ENCODE measurements around the gene ADGRE2.
"Not testable (repeated sequence)": the region's sequence is repeated elsewhere in the genome, so short reads cannot be mapped to it uniquely, and the experiment has no call there.

ADGRE2 gene

GRCh38 chr19:14773722-14774121 is 4.6 kb downstream of the ADGRE2 start:
- not testable (repeated sequence) for H2BK120ac ChIP-seq (ENCODE audit: low read depth, low read length); H2BK12ac ChIP-seq (ENCODE audit: low read length in 2 of 2); H2BK5ac ChIP-seq (ENCODE audit: low read depth, low read length, poor library complexity, severe bottlenecking); H3K36me3 ChIP-seq (ENCODE audit: control insufficient read depth in 1 of 2, insufficient read depth in 2 of 2, low read depth in 1 of 2, low read length in 2 of 2); H3K4me3 ChIP-seq (ENCODE audit: insufficient read depth in 1 of 2, low read depth in 1 of 2, low read length in 2 of 2); H2BK15ac ChIP-seq (ENCODE audit: low read depth, poor library complexity, severe bottlenecking); H3K27me3 ChIP-seq (ENCODE audit: control insufficient read depth in 1 of 2, insufficient read depth in 1 of 2, low read length in 2 of 2); H3K9ac ChIP-seq (ENCODE audit: low read length); H3K18ac ChIP-seq (ENCODE audit: low read depth in 1 of 2, low read length in 2 of 2); H3K9me3 ChIP-seq (ENCODE audit: control insufficient read depth, low read length); H3K4me2 ChIP-seq (ENCODE audit: low read length, poor library complexity, severe bottlenecking); H4K8ac ChIP-seq (ENCODE audit: low read length); H2AFZ ChIP-seq (ENCODE audit: low read depth, low read length); H4K91ac ChIP-seq (ENCODE audit: low read length); H3K4me1 ChIP-seq (ENCODE audit: control insufficient read depth, insufficient read depth, low read depth, low read length); H3K4ac ChIP-seq (ENCODE audit: low read depth in 1 of 2, low read length in 2 of 2); H2AK5ac ChIP-seq (ENCODE audit: low read length, severe bottlenecking); H3K23ac ChIP-seq (ENCODE audit: low read length in 2 of 2); H3K14ac ChIP-seq (ENCODE audit: low read length in 2 of 2); H3K79me1 ChIP-seq (replicated peaks; ENCODE audit: low read length, poor library complexity, severe bottlenecking); H3K27ac ChIP-seq (ENCODE audit: low read length, poor library complexity, severe bottlenecking); DNase-seq
- WGBS, result 96% methylated on average over 6 of the region's 9 CpGs

DNA sequence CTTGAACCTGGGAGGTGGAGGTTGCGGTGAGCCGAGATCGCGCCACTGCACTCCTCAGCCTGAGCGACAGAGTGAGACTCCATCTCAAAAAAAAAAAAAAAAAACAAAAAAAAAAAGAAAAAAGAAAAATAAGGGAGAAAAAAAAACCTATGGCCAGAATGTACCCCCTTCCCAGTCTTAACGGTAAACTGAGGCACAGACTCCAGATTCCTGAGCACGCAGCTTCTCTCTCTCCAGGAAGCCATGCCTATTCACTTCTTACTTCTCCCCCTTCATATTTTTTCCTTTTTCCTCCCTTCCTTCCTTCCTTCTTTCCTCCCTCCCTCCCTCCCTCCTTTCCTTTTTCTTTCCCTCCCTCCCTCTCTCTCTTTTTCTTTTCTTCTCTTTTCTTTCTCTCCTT is 5.4 kb downstream of the ADGRE2 start:
- no peak overlapping the region for H3K23ac ChIP-seq (ENCODE audit: low read length in 2 of 2)
- no peak overlapping the region for H3K4ac ChIP-seq (ENCODE audit: low read depth in 1 of 2, low read length in 2 of 2)
- H3K4me2 ChIP-seq (ENCODE audit: low read length, poor library complexity, severe bottlenecking), result no peak overlapping the region
- no peak overlapping the region for H4K8ac ChIP-seq (ENCODE audit: low read length)
- no peak overlapping the region for H3K18ac ChIP-seq (ENCODE audit: low read depth in 1 of 2, low read length in 2 of 2)
- peaks cover 0 to 7% of the 10 kb centered on the region in 2 experiments for H3K27me3 ChIP-seq (ENCODE audit: control insufficient read depth in 1 of 2, insufficient read depth in 1 of 2, low read length in 2 of 2)
- no peak overlapping the region for H2BK15ac ChIP-seq (ENCODE audit: low read depth, poor library complexity, severe bottlenecking)
- 78% methylated on average over 2 of the region's 7 CpGs for WGBS
- no peak overlapping the region for H4K91ac ChIP-seq (ENCODE audit: low read length)
- no peak overlapping the region for H2AK5ac ChIP-seq (ENCODE audit: low read length, severe bottlenecking)
- no peaks in the 10 kb centered on the region for H3K4me1 ChIP-seq (ENCODE audit: control insufficient read depth, insufficient read depth, low read depth, low read length)
- H3K14ac ChIP-seq (ENCODE audit: low read length in 2 of 2), result no peak overlapping the region
- H2BK12ac ChIP-seq (ENCODE audit: low read length in 2 of 2), result no peak overlapping the region
- H3K27ac ChIP-seq (ENCODE audit: low read length, poor library complexity, severe bottlenecking), result no peak overlapping the region
- H3K36me3 ChIP-seq (ENCODE audit: control insufficient read depth in 1 of 2, insufficient read depth in 2 of 2, low read depth in 1 of 2, low read length in 2 of 2), result no peaks in the 10 kb centered on the region
- no peak overlapping the region for H3K9ac ChIP-seq (ENCODE audit: low read length)
- H3K79me1 ChIP-seq (replicated peaks; ENCODE audit: low read length, poor library complexity, severe bottlenecking), result no peaks in the 10 kb centered on the region
- no peak overlapping the region for H2BK5ac ChIP-seq (ENCODE audit: low read depth, low read length, poor library complexity, severe bottlenecking)
- H2AFZ ChIP-seq (ENCODE audit: low read depth, low read length), result no peak overlapping the region
- H2BK120ac ChIP-seq (ENCODE audit: low read depth, low read length), result no peak overlapping the region
- H3K4me3 ChIP-seq (ENCODE audit: insufficient read depth in 1 of 2, low read depth in 1 of 2, low read length in 2 of 2), result no peak overlapping the region
- H3K9me3 ChIP-seq (ENCODE audit: control insufficient read depth, low read length), result no peaks in the 10 kb centered on the region
- no peak for DNase-seq

- Histone ChIP-seq H3K36me3 (ENCODE audit: control insufficient read depth in 1 of 2, insufficient read depth in 2 of 2, low read depth in 1 of 2, low read length in 2 of 2) (no peaks in the 10 kb centered on the region), H3K27ac (ENCODE audit: low read length, poor library complexity, severe bottlenecking) (no peak overlapping the region), H3K4ac (ENCODE audit: low read depth in 1 of 2, low read length in 2 of 2) (no peak overlapping the region), H3K18ac (ENCODE audit: low read depth in 1 of 2, low read length in 2 of 2) (no peak overlapping the region), H2BK15ac (ENCODE audit: low read depth, poor library complexity, severe bottlenecking) (no peak overlapping the region), H3K9ac (ENCODE audit: low read length) (no peak overlapping the region), H4K91ac (ENCODE audit: low read length) (no peak overlapping the region), H3K4me3 (ENCODE audit: insufficient read depth in 1 of 2, low read depth in 1 of 2, low read length in 2 of 2) (no peak overlapping the region), H3K9me3 (ENCODE audit: control insufficient read depth, low read length) (no peaks in the 10 kb centered on the region), H3K4me1 (ENCODE audit: control insufficient read depth, insufficient read depth, low read depth, low read length) (no peaks in the 10 kb centered on the region), H4K8ac (ENCODE audit: low read length) (no peak overlapping the region), H3K4me2 (ENCODE audit: low read length, poor library complexity, severe bottlenecking) (no peak overlapping the region), H2AK5ac (ENCODE audit: low read length, severe bottlenecking) (no peak overlapping the region), H2BK120ac (ENCODE audit: low read depth, low read length) (no peak overlapping the region), H3K27me3 (ENCODE audit: control insufficient read depth in 1 of 2, insufficient read depth in 1 of 2, low read length in 2 of 2) (peaks cover 0 to 5% of the 10 kb centered on the region in 2 experiments), H3K79me1 (replicated peaks; ENCODE audit: low read length, poor library complexity, severe bottlenecking) (no peaks in the 10 kb centered on the region), H2BK5ac (ENCODE audit: low read depth, low read length, poor library complexity, severe bottlenecking) (no peak overlapping the region), H2AFZ (ENCODE audit: low read depth, low read length) (no peak overlapping the region), H3K14ac (ENCODE audit: low read length in 2 of 2) (no peak overlapping the region), H2BK12ac (ENCODE audit: low read length in 2 of 2) (no peak overlapping the region), H3K23ac (ENCODE audit: low read length in 2 of 2) (no peak overlapping the region)
- DNase-seq, result no peak
- WGBS, result 83% methylated on average over 8 of the region's 8 CpGs
These were observed 5.9 kb downstream of the ADGRE2 start for GRCh38 chr19:14772467-14772866.

DNA sequence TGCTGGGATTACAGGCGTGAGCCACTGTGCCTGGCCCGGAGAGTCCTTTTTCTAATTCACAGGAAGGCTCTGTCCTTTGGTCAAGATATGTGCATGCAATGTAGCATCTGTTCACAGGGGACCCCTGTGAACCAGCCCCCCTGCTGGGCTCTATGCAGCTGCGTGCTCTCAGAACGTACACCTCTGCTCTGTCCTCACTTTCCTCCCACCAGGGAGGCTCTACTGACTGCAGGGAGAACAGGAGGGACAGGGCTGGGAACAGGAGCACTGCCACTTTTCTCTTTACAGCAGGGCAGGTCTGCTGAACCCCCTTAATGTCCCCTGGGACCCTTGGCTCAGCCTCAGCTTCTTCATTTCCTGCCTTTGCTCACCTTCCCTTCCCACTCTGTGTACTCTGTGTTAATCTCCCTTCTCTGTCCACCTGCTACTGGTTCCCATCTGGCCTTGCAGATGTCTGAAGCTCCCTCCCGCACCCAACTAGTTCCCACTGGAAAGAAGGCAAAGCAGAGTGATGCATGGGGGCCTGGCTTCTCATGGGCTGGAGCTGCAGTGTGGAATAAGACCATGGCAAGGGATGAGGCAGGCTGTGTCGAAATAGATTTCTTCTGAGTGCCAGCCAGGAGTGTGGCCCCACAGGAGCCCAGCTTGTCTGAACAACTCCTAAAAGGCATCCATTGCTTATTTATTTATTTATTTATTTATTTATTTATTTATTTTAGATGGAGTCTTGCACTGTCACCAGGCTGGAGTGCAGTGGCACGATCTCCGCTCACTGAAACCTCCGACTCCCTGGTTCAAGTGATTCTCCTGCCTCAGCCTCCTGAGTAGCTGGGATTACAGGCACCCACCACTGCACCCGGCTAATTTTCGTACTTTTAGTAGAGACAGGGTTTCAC is 7.2 kb downstream of the ADGRE2 start:
- no peak overlapping the region for H2AK5ac ChIP-seq (ENCODE audit: low read length, severe bottlenecking)
- H3K23ac ChIP-seq (ENCODE audit: low read length in 2 of 2), result no peak overlapping the region
- no peak overlapping the region for H2BK15ac ChIP-seq (ENCODE audit: low read depth, poor library complexity, severe bottlenecking)
- no peaks in the 10 kb centered on the region for H3K79me1 ChIP-seq (replicated peaks; ENCODE audit: low read length, poor library complexity, severe bottlenecking)
- H3K4me1 ChIP-seq (ENCODE audit: control insufficient read depth, insufficient read depth, low read depth, low read length), result no peaks in the 10 kb centered on the region
- H3K4me2 ChIP-seq (ENCODE audit: low read length, poor library complexity, severe bottlenecking), result no peak overlapping the region
- H3K14ac ChIP-seq (ENCODE audit: low read length in 2 of 2), result no peak overlapping the region
- H3K27ac ChIP-seq (ENCODE audit: low read length, poor library complexity, severe bottlenecking), result no peak overlapping the region
- H4K8ac ChIP-seq (ENCODE audit: low read length), result no peak overlapping the region
- H3K36me3 ChIP-seq (ENCODE audit: control insufficient read depth in 1 of 2, insufficient read depth in 2 of 2, low read depth in 1 of 2, low read length in 2 of 2), result no peaks in the 10 kb centered on the region
- H2BK12ac ChIP-seq (ENCODE audit: low read length in 2 of 2), result no peak overlapping the region
- no peak overlapping the region for H2BK5ac ChIP-seq (ENCODE audit: low read depth, low read length, poor library complexity, severe bottlenecking)
- 80% methylated on average over 11 of the region's 11 CpGs for WGBS
- no peaks in the 10 kb centered on the region for H3K27me3 ChIP-seq (ENCODE audit: control insufficient read depth in 1 of 2, insufficient read depth in 1 of 2, low read length in 2 of 2)
- H3K18ac ChIP-seq (ENCODE audit: low read depth in 1 of 2, low read length in 2 of 2), result no peak overlapping the region
- no peak overlapping the region for H4K91ac ChIP-seq (ENCODE audit: low read length)
- no peak for DNase-seq
- no peak overlapping the region for H3K4ac ChIP-seq (ENCODE audit: low read depth in 1 of 2, low read length in 2 of 2)
- H3K9ac ChIP-seq (ENCODE audit: low read length), result no peak overlapping the region
- H3K4me3 ChIP-seq (ENCODE audit: insufficient read depth in 1 of 2, low read depth in 1 of 2, low read length in 2 of 2), result no peak overlapping the region
- H3K9me3 ChIP-seq (ENCODE audit: control insufficient read depth, low read length), result no peaks in the 10 kb centered on the region
- no peak overlapping the region for H2AFZ ChIP-seq (ENCODE audit: low read depth, low read length)
- no peak overlapping the region for H2BK120ac ChIP-seq (ENCODE audit: low read depth, low read length)
